GM13976 (cell line): ENCODE results near the gene SUPT20HL1.

Source experiments
- DNase-seq: peaks from one replicate; pipeline ENCODE4 v3.0.0; 2012; ENCODE audit warnings: low spot score
- in situ Hi-C: fragments of 300-500 bp; cut with MboI; formaldehyde crosslinking; loops from one replicate; pipeline ENCODE4 v1.12.0; 2022; ENCODE audit warnings: low sequenced_read_pairs, mixed read lengths, inconsistent platforms; ENCODE audit not compliant: unreplicated experiment
- TF ChIP-seq, protein P1 (sequence below): IDR thresholded peaks from 2 replicates; pipeline ENCODE4 v1.5.1; 2012; ENCODE audit warnings: borderline replicate concordance, mild to moderate bottlenecking; ENCODE audit not compliant: insufficient read depth; ENCODE audit errors: extremely low read depth, missing control alignments, control extremely low read depth

The SUPT20HL1 gene

DNA sequence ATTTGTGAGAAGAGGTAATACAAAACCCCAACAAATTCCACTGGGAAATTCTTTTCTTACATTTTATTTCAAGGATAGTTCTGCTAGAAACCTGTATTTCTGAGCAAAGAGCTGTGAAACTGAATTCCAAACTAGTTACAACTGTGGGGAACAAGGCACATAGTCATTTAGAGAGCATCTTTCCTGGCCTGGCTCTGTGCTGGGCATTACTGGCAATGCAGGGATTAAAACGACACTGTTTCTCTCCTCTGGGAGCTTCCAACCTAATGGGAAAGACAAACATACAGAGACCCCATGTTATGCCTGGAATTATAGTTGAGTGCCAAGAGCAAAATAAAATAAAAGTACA lies 36.5 kb downstream of the SUPT20HL1 start:
- no peak for DNase-seq
- in situ Hi-C loops = loop anchor here (10.0 to 25.0 kb wide), 3 partner anchors 98 to 740 kb away; no protein-coding TSS in a partner anchor
- TF ChIP-seq, protein P1, sequence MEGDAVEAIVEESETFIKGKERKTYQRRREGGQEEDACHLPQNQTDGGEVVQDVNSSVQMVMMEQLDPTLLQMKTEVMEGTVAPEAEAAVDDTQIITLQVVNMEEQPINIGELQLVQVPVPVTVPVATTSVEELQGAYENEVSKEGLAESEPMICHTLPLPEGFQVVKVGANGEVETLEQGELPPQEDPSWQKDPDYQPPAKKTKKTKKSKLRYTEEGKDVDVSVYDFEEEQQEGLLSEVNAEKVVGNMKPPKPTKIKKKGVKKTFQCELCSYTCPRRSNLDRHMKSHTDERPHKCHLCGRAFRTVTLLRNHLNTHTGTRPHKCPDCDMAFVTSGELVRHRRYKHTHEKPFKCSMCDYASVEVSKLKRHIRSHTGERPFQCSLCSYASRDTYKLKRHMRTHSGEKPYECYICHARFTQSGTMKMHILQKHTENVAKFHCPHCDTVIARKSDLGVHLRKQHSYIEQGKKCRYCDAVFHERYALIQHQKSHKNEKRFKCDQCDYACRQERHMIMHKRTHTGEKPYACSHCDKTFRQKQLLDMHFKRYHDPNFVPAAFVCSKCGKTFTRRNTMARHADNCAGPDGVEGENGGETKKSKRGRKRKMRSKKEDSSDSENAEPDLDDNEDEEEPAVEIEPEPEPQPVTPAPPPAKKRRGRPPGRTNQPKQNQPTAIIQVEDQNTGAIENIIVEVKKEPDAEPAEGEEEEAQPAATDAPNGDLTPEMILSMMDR = no peak

DNA sequence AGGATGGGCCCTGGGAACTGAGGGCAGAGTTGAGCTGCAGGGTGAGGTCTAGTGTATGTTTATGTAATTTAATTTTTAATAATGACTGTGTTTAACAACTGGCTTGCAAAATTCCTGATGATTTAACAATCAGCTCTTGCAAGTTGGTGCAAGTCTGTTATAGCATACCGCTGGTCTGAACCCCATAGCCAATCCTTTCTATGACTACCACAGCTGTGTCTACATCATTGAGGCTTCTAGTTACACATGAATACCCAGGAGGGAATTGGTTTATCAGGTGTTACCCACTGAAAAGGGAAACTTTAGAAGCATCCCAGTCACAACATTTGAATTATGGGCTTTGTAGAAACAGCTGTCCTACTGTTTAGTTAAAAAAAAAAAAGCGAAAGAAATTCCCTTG lies 38.3 kb downstream of the SUPT20HL1 start:
- TF ChIP-seq, protein P1 = no peak
- in situ Hi-C loops = loop anchor here (10.0 to 25.0 kb wide), 3 partner anchors 96 to 739 kb away; no protein-coding TSS in a partner anchor
- DNase-seq = no peak

DNA sequence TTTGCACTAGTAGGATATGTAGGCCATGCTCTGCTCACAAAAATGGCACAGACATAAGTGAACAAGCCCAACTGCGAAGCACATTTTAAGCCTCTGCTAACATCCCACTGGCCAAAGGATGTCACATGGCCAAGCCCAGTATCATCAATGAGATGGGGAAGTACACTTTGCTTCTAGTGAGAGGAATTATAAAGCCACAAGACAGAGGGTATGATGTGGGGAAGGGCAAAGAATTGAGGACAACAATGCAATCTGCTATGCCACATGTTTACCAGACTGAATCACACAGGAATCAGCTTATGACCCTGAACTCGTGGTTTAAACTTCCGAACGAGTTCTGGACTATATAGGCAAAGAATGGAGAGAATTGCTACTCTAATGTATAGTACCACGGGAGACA lies 39.1 kb downstream of the SUPT20HL1 start:
- TF ChIP-seq, protein P1 = no peak
- in situ Hi-C loops = loop anchor here (10.0 to 25.0 kb wide), 3 partner anchors 95 to 738 kb away; no protein-coding TSS in a partner anchor
- DNase-seq = no peak

DNA sequence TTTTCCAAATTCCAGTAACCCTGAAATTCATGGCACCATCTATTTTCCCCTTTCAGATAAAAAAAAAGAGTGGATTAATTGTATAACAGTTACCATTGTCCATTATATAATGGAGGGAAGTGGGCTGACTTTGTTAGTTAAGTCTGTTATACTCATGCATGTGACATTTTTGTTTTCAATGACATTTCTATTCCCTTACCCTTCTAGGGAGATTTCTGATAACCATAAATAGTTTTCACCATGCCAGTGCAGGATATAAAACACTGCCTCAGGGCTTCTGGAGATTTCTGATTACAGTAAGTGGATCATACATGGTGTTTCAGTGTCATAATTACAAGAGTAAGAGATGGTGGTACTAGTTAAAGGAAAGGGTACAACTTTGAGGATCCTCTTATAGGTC lies 45.5 kb downstream of the SUPT20HL1 start:
- TF ChIP-seq, protein P1 = no peak
- no peak for DNase-seq
- in situ Hi-C loops = no loop called here
